Non-pigmented ciliary epithelial cell (primary cell): Measurements from ENCODE around the gene REXO4.
"Not testable (repeated sequence)": the region's sequence is repeated elsewhere in the genome, so short reads cannot be mapped to it uniquely, and the experiment has no call there.

Experiments used
- DNase-seq: peaks from one replicate; pipeline ENCODE4 v3.0.0-alpha.2; 2010; ENCODE audit warnings: low read depth

REXO4 gene

DNA sequence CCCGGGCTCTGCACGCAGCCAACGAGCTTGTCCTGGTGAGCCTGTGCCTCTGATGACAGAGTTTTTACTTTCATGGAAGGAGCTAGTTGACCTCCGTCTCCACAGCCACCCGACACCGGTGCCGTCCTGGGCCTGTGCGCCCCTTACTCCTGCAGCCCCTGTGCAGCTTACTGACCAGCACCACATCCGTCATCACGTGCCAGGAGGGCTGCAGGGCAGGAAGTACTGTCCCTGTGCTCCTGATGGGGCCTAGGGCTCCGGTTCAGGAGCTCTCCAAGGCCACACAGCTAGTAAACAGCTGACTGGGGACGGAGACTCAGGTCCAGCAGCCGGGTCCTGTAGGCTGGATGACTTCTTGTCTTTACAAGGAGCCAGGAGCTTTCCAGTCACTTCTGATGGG lies 31.5 kb downstream of the REXO4 start:
- no peak for DNase-seq

DNA sequence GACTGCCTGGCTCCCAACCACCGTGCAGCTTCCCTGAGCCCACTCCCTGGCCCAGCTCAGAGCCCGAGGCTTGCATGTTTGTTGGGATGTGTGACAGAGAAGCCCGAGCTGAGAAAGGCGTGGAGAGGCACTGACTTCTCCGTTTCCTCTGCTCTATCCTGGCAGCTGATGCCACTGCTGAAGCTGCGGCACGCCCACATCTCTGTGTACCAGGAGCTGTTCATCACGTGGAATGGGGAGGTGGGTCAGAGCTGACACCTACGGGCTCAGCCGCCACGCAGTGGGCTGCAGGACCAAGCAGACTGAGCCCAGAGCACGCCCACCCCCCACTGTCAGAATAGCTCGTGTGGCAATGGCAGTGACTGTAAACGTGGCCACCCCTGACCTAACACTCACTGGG lies 32.4 kb downstream of the REXO4 start:
- DNase-seq: no peak

DNA sequence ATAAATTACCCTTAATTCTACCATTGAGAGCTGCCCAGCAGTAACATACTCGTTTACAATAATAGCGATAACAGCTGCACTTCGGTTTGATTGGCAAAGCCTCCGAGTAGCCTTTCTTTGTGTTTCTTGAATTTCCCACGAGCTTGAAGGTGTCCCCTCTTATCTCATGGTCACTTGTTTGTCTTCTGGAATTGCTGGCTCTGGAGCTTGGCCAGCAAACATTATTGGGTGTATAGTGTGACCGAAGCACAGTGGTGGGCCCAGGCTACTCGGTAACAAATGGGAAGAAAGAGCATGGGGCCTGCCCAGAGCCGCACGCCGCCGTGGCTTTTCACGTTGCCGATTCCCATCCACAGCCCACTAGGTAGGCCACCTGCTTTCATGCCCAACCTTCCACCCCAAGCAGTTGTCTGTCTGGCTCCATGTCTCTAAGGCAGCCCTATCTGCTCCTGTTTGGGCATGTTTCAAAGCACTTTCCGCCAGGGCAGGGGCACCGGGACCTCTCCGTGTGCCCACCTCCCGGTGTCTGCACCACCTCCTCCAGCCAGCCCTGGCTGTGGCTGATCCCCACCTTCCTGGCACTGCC lies 33.0 kb downstream of the REXO4 start:
- no peak for DNase-seq

DNA sequence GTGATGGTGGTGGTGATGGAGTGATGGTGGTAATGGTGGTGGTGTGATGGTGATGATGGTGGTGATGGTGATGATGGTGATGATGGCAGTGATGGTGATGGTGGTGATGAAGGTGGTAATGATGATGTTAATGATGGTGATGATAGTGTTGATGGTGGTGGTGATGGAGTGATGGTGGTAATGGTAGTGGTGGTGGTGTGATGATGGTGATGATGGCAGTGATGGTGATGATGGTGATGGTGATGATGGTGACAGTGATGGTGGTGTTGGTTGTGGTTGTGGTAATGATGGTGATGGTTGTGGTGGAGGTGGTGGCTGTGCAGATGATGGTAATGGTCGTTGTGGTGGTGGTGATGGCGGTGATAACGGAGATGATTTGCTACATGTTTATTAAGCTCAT lies 34.4 kb downstream of the REXO4 start:
- DNase-seq: no peak

DNA sequence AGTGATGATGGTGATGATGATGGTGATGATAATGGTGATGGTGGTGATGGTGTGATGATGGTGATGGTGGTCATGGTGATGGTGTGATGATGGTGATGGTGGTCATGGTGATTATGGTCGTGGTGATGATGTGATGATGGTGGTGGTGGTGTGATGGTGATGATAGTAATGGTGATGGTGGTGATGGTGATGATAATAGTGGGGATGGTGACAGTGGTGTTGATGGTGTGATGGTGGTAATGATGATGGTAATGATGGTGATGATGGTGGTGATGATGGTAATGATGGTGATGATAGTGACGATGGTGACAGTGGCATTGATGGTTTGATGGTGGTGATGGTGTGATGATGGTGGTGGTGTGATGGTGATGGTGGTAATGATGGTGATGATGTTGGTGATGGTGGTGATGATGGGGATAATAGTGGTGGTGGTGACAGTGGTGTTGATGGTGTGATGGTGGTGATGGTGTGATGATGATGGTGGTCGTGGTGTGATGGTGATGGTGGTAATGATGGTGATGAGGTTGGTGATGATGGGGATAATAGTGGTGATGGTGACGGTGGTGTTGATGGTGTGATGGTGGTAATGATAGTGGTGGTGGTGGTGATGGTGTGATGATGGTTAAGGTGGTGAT lies 35.2 kb downstream of the REXO4 start:
- no peak for DNase-seq

DNA sequence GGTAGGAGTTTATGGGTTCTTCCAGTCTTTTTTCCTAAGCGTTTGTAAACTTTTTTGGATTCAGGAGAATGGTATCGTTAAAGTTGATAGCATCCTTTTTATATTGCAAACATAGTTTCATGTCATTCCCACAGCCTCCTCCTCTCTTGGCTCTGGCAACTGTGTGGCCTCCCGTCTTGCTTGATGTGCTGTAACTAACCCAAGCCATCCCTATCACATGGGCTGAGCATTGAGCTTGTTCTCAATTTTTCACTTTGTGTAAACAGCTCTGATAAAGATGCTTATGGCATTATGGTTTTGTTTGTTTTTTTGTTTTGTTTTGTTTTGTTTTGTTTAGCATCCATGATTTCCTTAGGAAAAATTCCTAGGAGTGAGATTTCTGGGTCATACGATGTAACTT lies 37.1 kb downstream of the REXO4 start:
- no peak for DNase-seq

DNA sequence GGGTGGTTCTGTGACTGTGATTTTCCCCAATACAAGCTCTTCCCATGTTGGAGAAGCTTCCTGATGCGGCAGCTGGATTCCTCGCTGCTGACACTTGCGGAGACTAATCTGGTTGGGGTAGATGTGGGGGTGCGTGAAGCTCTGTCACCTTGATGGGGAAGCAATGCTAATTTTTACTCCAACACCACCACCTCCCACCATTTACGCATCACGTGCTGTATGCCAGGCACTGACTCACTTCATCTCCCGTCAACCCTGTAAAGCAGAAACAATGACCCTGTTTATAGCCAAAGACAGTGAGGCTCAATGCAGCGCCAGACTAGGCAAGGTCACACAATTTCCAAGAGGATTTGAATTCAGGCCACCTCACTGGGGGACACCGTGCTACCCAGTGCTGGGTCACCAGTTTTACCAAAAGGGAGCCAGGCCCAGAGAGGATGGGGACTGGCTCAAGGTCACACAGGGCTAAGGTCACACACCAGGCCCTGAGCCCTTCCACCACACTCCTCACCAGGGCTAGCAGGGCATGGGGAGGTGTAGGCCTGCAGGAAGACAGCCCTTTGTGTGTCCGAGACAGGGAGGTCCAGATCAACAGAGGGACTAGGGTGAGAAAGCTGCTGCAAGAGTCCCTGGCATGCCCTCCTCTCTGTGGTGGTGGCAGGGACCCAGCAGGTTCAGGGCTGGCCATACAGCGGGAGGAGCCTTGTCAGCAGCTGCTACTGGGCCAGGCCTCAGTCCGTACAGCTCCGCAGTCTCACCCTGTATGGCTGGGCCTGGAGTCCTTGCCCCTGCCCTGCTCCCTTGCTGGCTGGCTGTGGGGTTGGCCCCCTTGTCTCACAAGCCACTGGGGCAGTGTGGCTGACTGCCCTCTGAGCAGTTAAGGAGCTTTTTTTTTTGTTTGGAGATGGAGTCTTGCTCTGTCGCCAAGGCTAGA lies 38.4 kb downstream of the REXO4 start:
- no peak for DNase-seq

DNA sequence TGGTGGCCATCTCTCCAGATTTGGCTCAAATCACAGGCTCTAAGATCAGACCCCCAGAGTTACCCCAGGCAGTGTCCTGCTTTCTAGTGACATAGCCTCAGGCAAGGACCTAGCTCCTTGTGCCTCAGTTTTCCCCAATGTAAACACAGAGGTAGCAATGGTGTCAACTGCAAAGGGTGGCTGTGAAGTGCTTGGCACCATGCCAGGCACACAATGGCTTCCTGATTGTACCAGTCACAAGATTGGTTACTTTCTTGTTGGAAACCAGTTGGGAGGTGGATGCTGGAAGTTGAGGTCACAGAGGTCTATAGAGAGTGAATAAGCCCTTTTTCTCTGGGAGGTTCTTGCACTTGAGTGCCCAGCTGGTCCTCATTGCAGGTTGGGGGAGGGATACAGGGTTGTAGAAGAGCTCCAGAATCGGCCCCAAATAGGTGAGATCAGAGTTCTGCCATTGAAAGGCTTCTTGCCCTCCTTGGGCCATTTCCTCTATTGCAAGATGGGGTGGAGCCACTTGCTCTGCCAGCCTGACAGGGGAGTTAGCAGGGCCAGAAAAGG lies 39.3 kb downstream of the REXO4 start:
- DNase-seq: no peak

DNA sequence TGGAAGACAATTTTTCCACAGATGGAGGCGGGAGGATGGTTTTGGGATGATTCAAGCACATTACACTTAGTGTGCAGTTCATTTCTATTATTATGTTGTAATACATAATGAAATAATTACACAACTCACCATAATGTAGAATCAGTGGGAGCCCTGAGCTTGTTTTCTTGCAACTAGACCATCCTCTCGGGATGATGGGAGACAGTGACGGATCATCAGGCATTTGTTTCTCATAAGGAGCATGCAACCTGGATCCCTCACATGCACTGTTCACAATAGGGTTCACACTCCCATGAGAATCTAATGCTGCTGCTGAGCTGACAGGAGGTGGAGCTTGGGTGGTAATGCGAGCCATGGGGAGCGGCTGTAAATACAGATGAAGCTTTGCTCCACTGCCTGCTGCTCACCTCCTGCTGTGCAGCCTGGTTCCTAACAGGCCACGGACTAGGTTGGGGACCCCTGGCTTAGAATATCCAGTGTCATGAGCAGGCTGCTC lies 40.0 kb downstream of the REXO4 start:
- no peak for DNase-seq

DNA sequence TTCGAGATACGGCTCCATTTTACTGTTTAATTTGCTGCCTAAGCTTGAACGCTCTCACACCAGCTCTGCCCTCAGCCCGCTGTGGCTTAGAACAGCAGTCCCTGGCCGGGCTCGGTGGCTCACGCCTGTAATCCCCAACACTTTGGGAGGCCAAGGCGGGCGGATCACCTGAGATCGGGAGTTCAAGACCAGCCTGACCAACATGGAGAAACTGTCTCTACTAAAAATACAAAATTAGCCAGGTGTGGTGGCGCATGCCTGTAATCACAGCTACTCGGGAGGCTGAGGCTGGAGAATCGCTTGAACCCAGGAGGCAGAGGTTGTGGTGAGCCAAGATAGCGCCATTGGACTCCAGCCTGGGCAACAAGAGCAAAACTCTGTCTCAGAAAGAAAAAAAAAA lies 40.5 kb downstream of the REXO4 start:
- not testable (repeated sequence) for DNase-seq

DNA sequence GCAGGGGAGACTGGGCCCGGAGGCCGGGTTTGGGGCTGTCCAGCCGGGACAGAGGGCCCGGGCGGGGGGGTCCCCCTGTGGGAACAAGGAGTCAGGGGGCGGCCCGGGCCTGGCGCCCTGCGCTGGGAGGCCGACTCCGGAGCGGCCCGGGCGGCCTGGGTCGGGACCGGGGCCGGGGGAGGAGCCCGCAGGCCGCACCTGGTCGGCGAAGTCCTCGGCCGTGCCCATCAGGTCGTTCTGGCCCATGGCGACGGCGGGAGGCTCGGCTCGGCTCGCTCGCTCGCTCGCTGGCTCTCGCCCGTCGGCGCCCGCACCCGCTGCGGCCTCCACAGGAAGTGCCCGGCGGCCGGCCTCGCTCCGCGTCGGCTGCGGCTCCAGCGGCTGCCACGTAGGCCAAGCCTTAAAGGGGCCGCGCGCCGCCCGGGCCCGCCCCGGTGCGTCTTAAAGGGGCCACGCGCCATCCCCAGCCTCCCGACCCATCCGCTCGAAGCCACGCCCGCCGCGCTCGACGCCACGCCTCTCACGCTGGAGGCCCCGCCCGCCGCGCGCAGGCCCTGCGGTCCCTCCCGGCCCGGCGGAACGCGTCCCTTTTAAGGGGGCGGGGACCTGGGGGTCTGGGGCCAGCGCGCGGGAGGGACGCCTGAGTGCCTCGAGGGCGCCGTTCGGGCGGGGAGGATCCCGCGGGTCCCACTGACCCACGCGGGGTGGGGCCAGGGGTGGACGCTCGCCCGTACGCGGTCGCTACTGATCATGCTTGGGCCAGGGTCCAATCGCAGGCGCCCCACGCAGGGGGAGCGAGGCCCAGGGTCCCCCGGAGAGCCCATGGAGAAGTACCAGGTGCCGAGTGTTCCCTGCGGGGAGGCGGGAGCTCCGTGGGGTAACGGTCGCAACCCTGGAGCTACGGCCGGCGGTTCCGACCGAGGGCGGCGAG lies 41.8 kb downstream of the REXO4 start, which contains the start of the genes STKLD1 and SURF4:
Gene STKLD1 (plus strand): TSS at position 643 of the 931 bp plus-strand sequence. CDS start 108 bp downstream, at position 751.
Gene SURF4 (minus strand): TSS at position 337 of the 931 bp plus-strand sequence. CDS start 91 bp downstream, at position 246.
- DNase-seq: peak; percentile 55

DNA sequence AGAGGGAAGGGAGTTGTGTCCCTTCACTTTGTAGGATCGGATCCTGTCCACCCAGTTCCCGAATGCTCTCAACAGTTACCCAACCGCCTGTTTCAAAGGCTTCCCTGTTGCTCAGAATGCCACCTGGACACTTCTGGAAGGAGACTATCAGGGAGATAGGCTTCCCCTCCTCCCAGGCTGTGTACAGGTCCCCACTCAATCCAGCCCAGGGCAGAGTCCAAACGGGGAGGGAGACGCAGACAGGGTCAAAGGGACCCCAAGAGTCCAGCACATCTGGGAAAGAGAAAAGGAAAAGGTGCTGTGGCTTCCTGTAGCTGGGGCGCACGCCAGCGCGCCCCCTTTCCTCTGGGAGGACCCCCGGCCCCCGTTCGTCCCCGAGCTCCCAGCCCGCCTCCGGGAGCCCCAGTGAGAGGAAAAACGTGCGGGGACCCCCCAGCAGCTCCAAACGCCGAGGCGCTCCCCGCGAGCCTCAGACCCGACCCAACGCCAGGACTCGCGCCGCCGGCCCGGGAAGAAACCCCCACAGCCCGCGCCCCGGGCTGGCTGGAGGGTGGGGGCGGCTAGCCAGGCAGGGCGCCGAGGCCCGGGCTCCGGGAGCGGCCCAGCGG lies 42.6 kb downstream of the REXO4 start:
- DNase-seq: no peak

DNA sequence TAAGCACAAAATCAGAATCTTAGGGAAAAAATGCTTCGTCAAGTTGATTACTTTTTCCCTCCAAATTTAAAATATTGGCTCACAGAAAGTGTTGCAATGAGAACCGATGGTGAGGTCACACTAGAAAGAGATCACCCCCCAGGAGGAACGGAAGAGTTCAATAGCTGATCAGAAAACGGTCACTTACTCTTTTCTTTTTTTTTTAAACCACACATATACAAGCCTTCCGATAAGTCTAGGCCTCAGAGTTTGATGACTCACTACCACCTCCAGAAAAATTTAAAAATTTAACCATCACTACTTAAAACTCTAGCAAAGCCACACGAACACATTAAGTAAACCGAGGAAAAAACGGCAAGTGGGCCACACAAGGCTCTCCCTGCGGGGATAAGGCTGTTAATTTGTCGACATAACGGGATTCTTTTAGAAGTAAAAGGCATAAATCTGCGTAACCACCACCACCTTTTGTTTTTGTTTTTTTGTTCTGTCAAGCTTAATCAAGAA lies 43.1 kb downstream of the REXO4 start:
- peak; percentile 41 for DNase-seq

DNA sequence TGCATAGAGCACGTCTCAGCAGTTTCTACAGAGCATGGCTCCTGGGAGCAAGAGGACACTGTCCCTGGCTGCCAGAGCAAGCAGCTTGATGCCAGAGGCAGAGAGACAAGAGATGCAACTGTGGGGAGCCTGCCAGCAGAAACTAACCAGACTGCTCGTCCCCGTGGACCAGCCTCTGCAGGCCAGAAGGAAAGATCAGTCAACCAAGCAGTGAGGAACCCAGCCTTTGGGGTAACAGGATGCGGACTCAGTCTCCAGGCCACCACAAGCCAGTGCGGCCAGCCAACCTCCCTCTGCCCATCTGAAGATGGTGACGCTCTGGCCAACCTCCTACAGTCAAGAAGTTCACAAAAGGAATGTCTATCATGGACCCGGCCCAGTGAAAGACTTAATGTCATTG lies 45.7 kb downstream of the REXO4 start:
- no peak for DNase-seq

DNA sequence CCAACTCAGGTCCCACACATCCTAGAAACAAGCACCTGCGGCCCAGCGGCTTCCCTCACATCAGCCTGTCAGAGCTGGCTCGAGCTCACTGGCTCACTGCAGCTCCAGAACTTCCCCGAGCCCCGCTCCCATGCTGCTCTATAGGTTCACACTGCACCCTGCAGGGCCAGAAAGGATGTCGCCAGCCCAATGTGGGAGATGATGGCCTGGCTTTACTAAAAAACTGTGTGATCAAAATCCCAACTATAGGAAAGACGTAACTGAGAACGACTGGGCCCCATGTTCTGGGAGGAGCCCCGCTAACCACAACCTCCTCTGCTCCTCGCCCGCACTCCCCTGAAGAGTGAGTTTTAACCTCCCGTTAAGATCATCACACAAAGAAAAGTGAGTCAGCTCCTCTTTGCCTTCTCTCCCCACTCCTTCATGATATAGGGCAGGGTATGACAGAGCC lies 46.5 kb downstream of the REXO4 start:
- no peak for DNase-seq

DNA sequence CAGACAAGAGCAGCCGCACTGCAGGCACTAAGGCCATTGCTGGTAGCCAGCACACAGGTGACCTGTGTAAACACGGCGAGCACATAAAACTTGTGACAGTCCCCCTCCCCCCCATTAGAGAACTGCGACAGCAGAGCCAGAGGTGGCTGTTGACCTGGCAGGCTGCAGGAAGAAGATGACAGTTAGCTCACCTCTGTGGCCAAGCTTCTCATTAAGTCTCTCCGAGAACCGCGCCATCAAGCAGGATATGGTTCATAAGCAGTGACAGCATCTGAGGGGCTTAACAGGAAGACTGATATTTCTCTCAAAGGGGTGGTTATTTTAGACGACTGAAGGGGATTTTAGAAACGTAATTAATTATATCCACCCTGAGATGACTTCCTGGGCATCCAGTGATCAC lies 47.1 kb downstream of the REXO4 start:
- no peak for DNase-seq

DNA sequence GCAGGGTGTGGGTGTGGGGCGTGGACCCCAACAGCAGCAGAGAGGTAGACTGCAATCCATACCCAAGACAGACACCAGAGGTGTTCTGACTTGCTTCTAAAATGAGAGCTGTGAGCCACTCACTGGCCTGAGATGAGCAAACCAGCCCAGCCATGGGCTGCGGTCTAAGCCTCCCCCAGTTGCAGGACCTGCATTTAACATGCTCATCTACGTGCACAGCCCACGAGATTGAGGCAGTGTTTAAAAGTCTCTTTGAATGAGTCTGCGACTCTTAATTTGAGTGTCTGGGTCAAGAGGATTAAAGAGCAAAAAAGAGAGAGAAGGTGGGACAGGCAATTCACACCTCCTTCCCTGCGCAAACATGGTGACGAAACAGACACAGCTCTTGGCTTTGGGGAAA lies 47.9 kb downstream of the REXO4 start:
- no peak for DNase-seq

DNA sequence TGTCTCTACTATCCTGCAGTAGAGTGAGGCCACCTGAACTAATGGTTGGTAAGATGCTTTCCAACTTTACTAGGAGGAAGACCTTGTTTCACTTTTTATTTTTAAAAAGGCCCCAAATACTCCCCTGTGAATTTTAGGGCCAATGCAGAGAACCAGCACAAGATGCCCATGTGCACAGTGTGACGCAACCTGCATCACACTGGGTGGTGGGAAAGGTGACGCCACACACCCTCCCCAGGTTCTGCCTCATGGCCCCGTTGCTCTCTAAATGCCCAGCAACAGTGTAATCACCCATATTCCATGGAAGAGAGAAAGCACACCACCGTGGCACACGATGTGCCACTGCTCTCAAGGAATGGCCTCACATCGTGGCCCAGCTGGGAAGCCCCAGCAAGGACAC lies 48.4 kb downstream of the REXO4 start:
- DNase-seq: no peak

DNA sequence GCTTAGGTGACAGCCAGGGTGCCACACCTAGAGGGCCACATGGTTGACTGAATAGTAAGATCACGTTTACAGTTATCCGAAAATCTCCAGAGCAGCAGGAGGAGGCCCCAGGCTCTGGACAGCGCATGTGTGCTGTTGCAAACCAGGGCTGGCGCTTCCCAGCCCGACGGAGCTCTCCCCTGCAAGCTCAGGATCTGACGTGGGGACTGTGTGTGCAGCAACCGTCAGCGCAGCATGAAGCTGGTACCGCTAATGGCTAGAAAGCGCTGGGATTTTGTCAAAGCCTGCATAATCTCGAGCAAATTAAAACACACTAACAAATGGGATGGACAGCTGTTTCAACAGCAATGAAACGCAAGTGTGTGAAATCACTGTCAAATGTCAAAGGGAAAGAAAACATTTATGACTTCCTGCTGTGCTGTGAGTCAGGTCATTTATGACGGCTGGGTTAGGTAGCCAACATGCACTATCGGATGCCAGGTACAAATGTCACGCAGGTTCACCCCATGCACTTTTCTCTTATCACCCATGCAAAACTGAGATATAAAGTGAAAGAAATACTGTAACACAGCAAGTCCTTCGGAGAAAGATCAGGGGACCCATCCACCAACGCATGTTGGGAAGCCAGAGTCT lies 49.4 kb downstream of the REXO4 start:
- DNase-seq: no peak

DNA sequence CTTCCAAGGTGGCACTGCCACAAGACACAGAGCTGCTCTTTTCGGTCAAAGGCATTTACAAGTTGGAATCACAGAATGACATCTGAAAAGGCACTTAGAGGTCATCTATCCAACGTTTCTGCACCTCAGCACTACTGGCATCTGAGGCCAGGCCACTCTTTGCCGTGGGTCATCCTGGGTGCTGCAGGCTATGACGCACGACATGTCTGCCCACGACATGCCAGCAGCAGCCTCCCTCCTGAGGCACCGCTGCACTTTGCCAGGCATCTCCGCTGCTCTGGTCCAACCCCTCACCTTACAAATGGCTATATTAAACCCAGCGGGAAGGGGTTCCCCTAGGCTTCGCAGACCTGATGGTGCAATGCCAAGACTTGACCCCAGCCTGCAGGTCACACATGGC lies 50.0 kb downstream of the REXO4 start:
- no peak for DNase-seq
